HG03097 (cell line): ENCODE data around the gene CSF2RB.

ENCODE experiments used
- ATAC-seq: cut with Tn5 transposase; IDR thresholded peaks from one replicate; pipeline ENCODE4 v1.9.1; 2021; ENCODE audit not compliant: unreplicated experiment, low FRiP score

The CSF2RB gene

GRCh38 chr22:36913427-36914389, at the start of gene CSF2RB:
Gene CSF2RB (plus strand): TSS chr22:36913628. CDS start chr22:36922208, 8,580 bp downstream.
- ATAC-seq: no peak

GRCh38 chr22:36863979-36864378, 49.4 kb upstream of the CSF2RB start:
- no peak for ATAC-seq

- no peak for ATAC-seq
Measured at GRCh38 chr22:36864454-36865215, 48.8 kb upstream of the CSF2RB start.

- ATAC-seq: no peak
Measured at GRCh38 chr22:36865346-36865745, 48.1 kb upstream of the CSF2RB start.

- no peak for ATAC-seq
Measured at GRCh38 chr22:36867695-36868094, 45.7 kb upstream of the CSF2RB start.

GRCh38 chr22:36868546-36869181, 44.8 kb upstream of the CSF2RB start:
- ATAC-seq: no peak

- ATAC-seq: no peak
Measured at GRCh38 chr22:36870250-36870649, 43.2 kb upstream of the CSF2RB start.

GRCh38 chr22:36871669-36872081, 41.8 kb upstream of the CSF2RB start:
- ATAC-seq: no peak

GRCh38 chr22:36872084-36872483, 41.3 kb upstream of the CSF2RB start:
- no peak for ATAC-seq

- ATAC-seq: no peak
Measured at GRCh38 chr22:36872866-36873498, 40.4 kb upstream of the CSF2RB start.

- peak; percentile 72 for ATAC-seq
Measured at GRCh38 chr22:36873614-36874308, 39.7 kb upstream of the CSF2RB start.

- ATAC-seq: no peak
Measured at GRCh38 chr22:36874309-36874696, 39.1 kb upstream of the CSF2RB start.

GRCh38 chr22:36874736-36875135, 38.7 kb upstream of the CSF2RB start:
- no peak for ATAC-seq

- ATAC-seq: no peak
Measured at GRCh38 chr22:36875741-36876140, 37.7 kb upstream of the CSF2RB start.

GRCh38 chr22:36879775-36880174, 33.7 kb upstream of the CSF2RB start:
- ATAC-seq: no peak

GRCh38 chr22:36881504-36882245, 31.8 kb upstream of the CSF2RB start:
- ATAC-seq: no peak

- no peak for ATAC-seq
Measured at GRCh38 chr22:36884349-36885158, 28.9 kb upstream of the CSF2RB start.

- no peak for ATAC-seq
Measured at GRCh38 chr22:36885474-36885873, 28.0 kb upstream of the CSF2RB start.
